Choroid plexus epithelial cell (primary cell): ENCODE measurements around the gene RBP5.

ENCODE experiments used
- DNase-seq: peaks from one replicate; pipeline ENCODE4 v3.0.0-alpha.2; 2010; ENCODE audit warnings: low read depth
- H3K4me3 ChIP-seq: 2 replicates; pipeline ENCODE4 v1.5.1; 2011; ENCODE audit warnings: low read depth, mild to moderate bottlenecking, control low read depth, low read length, moderate library complexity
- TF ChIP-seq, protein P1 (sequence below): conservative IDR thresholded peaks from 2 replicates; pipeline ENCODE4 v1.5.1; 2011; ENCODE audit warnings: low read depth, mild to moderate bottlenecking, control low read depth, inconsistent platforms, low read length, moderate library complexity

The RBP5 gene

DNA sequence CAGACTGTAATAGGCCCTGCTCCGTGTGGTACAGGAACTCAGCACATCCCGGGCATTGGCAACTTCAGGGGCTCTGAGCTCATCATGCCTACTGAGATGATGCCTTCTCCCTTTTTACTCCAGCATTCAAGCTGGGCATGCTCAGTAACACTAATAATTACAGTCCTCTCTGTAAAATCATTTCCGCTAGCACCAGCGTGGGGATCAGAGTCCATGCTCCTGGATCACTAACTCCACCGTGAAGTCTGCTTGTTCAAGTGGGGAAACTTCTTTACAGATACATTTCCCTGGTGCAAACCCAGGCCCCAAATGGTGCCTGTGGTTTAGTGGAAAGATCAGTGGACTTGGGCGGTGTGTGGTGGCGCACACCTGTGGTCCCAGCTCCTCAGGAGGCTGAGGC is 18.2 kb upstream of the RBP5 start:
- TF ChIP-seq, protein P1, sequence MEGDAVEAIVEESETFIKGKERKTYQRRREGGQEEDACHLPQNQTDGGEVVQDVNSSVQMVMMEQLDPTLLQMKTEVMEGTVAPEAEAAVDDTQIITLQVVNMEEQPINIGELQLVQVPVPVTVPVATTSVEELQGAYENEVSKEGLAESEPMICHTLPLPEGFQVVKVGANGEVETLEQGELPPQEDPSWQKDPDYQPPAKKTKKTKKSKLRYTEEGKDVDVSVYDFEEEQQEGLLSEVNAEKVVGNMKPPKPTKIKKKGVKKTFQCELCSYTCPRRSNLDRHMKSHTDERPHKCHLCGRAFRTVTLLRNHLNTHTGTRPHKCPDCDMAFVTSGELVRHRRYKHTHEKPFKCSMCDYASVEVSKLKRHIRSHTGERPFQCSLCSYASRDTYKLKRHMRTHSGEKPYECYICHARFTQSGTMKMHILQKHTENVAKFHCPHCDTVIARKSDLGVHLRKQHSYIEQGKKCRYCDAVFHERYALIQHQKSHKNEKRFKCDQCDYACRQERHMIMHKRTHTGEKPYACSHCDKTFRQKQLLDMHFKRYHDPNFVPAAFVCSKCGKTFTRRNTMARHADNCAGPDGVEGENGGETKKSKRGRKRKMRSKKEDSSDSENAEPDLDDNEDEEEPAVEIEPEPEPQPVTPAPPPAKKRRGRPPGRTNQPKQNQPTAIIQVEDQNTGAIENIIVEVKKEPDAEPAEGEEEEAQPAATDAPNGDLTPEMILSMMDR: no peak
- no peak for DNase-seq
- no peak overlapping the region for H3K4me3 ChIP-seq

DNA sequence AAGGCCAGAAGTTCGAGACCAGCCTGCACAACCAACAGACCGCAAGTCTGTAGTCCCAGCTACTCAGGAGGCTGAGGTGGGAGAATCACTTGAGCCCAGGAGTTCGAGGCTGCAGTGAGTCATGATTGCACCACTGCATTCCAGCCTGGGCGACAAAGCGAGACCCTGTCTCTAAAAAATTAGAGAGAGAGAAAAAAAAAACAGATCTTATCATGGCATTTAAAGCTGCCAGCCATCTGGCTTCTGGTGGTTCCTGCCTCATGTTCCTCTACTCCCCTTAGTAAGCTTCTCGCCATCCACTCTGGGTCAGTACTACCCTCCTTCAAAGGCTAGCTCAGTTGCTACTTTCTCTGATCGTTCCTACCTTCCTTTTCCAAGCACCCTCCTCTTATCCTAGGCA is 17.5 kb upstream of the RBP5 start:
- TF ChIP-seq, protein P1: no peak
- DNase-seq: no peak

DNA sequence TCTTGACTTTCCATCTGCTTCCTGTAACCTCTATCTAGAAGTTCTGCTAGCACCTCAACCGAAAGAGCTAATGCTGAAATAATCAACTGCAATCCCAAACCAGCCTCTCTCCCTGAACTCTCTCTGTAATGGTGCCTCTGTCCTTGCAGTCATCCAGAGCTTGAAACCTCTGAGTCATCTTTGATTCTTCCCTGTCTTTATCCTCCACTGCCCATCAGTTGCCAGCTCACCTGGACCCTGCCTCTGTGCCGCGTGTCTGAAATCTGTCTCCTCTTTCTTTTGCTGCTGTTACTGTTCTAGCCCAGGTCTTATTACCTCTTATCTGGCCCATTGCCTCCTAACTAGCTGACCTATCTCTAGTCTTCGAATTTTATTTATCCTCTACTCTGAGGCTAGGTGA is 17.0 kb upstream of the RBP5 start:
- TF ChIP-seq, protein P1: no peak
- H3K4me3 ChIP-seq: no peak overlapping the region
- no peak for DNase-seq

More for the DNA sequence above, 17.5 kb upstream of the RBP5 start:
- H3K4me3 ChIP-seq: no peak overlapping the region

DNA sequence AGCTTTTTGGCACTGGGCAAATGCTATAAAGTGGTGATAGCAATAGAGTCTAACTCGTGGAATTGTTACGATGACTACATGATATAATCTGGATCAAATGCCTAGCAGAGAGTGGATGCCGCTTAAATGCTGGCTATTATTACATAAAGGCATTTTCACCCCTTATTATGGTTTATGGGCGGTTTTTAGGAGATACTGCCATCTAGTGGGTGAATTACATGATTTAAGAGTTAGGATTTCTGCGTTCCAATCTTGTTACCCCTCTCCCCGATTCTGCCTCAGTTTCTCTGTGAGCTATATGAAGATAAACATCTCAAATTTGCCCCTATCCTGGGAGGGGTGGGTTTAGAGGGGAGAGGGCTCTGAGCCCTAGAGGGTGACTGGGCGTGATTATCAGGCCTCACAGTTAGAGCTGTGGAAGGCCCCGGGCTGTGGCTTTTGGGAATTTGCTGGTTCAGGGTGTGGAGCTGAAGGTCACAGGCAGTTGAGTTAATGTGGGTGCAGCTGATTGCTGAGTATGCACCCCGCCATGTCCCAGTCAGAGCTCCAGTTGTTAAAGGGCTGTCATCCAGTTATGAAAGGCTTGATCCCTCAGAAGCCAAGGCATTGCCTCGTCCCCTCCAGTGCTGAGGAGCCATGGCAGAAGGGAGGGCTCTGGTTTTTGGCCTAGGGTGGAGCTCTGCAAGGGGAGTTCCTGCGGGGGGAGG is 15.9 kb upstream of the RBP5 start:
- TF ChIP-seq, protein P1: peak; percentile 63
- no peak overlapping the region for H3K4me3 ChIP-seq
- peak; percentile 68 for DNase-seq

DNA sequence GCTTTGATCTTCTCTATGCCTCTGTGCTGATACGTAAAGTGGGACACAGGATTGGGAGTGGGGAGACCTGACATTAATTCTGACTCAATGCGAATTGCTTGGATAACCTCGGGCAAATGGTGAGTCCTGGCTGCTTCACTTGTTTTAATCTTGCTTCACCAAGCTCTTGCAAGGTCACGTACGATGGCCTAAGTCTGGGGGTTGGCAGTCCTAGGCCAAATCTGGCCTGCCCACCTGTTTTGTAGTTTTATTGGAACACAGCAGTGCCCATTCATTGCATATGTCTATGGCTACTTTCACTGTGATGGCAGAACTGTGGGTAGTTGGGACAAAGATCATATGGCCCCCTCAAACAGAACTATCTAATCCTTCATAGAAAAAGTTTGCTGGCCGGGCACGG is 14.9 kb upstream of the RBP5 start:
- no peak for DNase-seq
- TF ChIP-seq, protein P1: no peak
- no peak overlapping the region for H3K4me3 ChIP-seq

DNA sequence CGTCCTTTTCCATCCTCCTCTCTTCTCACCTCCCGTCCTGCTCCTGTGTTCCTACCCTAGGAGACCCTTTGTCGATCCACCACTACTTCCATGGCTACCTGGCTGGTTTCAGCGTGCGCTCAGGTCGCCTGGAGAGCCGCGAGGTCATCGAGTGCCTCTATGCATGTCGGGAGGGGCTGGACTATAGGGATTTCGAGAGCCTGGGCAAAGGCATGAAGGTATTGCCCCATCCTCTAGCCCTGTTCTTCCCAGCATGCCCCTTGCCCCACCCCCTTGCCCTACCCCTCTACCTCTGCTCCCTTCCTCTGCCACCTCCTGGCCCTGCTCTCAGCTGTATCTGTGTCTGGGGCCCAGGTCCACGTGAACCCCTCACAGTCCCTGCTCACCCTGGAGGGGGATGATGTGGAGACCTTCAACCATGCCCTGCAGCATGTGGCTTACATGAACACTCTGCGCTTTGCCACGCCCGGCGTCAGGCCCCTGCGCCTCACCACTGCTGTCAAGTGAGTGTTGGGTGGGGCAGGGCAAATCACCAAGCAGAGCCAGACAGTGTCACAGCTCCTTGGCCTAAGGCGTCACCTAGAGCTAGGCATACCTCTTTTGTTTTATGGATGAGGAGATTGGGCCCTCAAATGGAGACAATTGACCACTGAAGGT is 14.2 kb upstream of the RBP5 start:
- H3K4me3 ChIP-seq: no peak overlapping the region
- DNase-seq: no peak
- TF ChIP-seq, protein P1: no peak
